AG04449 (cell line): ENCODE data around the gene CLK3.

Experiments
- CTCF ChIA-PET: fragments of 350-600 bp; formaldehyde crosslinking; extraction: SDS; loops from one replicate; lab custom pipeline; 2021; ENCODE audit warnings: antibody characterized with exemption; lab: Yijun Ruan, JAX
- POLR2A ChIA-PET: fragments of 400-600, 350-600 bp; formaldehyde crosslinking; extraction: SDS; loops from one replicate; lab custom pipeline; 2020; ENCODE audit warnings: antibody characterized with exemption, inconsistent platforms; lab: Yijun Ruan, JAX
- DNase-seq: peaks from one replicate; pipeline ENCODE4 v3.0.0-alpha.2; 2010; ENCODE audit warnings: low read depth, low spot score
- H3K4me3 ChIP-seq: 2 replicates; pipeline ENCODE4 v1.5.1; 2011; ENCODE audit warnings: low read depth, mild to moderate bottlenecking, control low read depth, low read length
- TF ChIP-seq, protein P1 (sequence below): IDR thresholded peaks from one replicate; pipeline ENCODE4 v1.5.1; 2011; ENCODE audit warnings: mild to moderate bottlenecking, moderate library complexity, low read length, control low read depth, inconsistent platforms; ENCODE audit not compliant: insufficient read depth; ENCODE audit errors: missing control alignments

CLK3 gene

DNA sequence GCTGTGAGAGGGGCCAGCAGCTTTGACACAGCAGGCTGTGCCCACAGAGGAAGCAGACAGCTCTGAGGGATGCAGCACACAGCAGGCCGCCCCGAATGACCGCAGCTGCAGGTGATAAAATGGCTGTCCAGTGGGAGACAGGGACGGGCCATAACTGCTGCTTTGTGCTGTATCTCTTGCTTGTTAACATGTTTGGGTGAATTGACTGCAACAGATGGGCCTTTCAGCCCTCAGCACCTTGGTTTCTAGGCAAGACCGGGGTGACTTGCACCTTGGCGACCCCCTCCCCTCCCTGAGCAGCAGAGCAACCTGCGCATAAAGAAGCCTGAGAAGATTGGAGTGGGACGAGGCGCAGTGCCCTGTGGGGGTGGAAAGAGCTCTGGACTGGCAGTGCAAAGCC, 36.6 kb upstream of the CLK3 start:
- POLR2A ChIA-PET = no interaction called here
- H3K4me3 ChIP-seq = no peak overlapping the region
- CTCF ChIA-PET = interaction anchor here (1.2 to 2.0 kb wide), 3 partner anchors 11 to 202 kb away, joined by 3 to 5 read pairs (median 4); no protein-coding TSS in a partner anchor
- no peak for DNase-seq
- TF ChIP-seq, protein P1, sequence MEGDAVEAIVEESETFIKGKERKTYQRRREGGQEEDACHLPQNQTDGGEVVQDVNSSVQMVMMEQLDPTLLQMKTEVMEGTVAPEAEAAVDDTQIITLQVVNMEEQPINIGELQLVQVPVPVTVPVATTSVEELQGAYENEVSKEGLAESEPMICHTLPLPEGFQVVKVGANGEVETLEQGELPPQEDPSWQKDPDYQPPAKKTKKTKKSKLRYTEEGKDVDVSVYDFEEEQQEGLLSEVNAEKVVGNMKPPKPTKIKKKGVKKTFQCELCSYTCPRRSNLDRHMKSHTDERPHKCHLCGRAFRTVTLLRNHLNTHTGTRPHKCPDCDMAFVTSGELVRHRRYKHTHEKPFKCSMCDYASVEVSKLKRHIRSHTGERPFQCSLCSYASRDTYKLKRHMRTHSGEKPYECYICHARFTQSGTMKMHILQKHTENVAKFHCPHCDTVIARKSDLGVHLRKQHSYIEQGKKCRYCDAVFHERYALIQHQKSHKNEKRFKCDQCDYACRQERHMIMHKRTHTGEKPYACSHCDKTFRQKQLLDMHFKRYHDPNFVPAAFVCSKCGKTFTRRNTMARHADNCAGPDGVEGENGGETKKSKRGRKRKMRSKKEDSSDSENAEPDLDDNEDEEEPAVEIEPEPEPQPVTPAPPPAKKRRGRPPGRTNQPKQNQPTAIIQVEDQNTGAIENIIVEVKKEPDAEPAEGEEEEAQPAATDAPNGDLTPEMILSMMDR = no peak

DNA sequence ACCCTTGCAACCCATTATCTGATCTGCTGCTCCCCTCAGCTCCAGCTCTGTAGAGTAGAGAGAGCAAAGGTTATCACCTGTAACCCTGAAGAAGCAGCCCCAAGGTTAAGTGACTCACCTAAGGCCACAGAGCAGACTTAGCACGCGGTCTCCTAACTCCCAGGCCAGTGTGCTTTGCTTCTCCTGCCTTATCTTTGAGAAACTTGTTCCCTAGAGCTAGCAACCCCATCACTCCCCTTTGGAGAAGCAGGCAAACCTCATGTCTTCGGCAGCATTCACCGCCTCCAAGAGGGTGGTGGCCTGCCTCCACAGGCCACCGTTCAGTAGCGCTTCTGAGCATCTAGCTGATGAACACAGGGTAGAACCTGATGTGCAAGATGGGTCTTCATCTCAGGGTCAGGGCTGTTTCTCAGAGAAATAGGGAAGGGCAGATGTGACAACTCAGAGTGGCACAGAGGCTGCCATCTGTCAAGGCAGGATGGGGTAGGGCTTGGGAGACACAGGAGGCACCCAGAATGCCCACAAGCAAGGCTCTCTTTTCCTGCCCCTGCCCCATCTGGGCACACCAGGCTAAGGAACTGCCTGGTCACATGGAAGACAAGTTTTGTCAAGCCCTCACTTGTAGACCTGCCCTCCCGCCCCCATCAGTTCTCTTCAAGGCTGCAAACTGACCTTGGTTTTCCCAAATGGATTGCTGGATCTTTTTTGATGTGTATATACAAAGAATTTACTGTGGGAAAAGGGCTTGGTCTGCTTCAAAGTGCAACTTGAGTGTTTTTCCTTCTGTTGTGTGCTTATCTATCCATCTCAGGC, 34.9 kb upstream of the CLK3 start:
- no peak overlapping the region for H3K4me3 ChIP-seq
- CTCF ChIA-PET = interaction anchor here (1.0 to 2.0 kb wide), 3 partner anchors 9 to 40 kb away, joined by 4 to 5 read pairs (median 4); no protein-coding TSS in a partner anchor
- POLR2A ChIA-PET = no interaction called here
- no peak for DNase-seq
- TF ChIP-seq, protein P1 = no peak

DNA sequence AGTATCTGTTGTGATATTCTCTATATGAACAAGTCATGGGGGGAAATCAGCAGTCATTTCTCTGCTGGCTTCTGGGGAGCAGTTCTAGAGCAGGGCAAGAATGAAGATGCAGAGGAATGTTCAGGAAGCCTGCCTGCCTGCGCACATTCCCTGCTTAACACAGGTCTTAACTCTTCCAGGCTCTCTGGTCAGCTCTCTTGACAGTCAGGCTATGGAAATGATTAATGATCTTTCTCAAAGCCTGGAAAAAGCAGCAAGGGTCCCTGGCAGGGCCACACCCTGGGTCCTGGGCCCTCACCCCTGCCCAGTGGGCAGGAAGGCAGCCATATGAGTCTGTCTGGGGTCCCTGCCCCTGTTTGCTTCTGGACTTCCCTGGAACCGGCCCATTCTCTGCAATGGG, 31.4 kb upstream of the CLK3 start:
- no peak for DNase-seq
- TF ChIP-seq, protein P1 = no peak
- POLR2A ChIA-PET = no interaction called here
- CTCF ChIA-PET = no interaction called here
- no peak overlapping the region for H3K4me3 ChIP-seq

DNA sequence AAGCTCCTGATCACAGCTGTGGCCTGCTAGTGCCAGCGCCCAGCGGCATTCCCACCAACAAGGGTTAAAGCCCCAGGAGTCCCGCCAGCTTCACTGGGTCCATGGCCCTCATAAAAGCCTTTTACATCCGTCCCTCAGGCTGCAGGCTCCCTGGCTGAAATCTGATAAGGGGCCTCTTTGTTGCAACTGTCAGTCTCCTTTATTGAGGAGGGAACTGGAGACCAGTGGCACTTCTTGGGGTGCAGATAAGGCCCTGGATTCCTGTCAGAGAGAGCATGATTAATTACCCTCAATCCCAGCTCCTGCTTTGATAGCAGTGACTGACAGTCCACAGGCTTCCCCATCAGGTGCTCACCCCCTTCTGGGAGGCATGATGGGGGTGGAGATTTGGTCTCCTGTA, 30.9 kb upstream of the CLK3 start:
- no peak overlapping the region for H3K4me3 ChIP-seq
- ChIA-PET CTCF (no interaction called here), POLR2A (no interaction called here)
- DNase-seq = no peak
- TF ChIP-seq, protein P1 = no peak

DNA sequence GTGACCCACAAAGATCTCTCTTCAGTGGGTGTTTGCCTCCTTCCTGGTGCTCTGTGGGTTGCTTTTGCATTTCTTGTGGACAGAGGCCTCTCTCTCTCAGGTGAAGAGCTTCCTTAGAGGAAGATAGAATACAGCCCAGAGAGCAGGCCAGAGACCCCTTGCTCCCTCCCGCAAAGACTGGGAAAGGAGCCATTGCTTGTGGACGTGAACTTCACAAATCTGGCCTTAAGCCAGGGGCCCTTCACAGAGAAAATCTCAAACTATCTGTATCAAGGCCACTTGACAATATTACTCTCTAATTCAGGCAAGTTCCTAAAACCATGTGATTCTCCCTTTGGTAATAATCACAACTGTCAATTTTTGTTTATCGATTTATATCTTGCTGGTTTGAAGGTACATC, 30.4 kb upstream of the CLK3 start:
- TF ChIP-seq, protein P1 = no peak
- CTCF ChIA-PET = no interaction called here
- POLR2A ChIA-PET = no interaction called here
- no peak overlapping the region for H3K4me3 ChIP-seq
- DNase-seq = no peak

DNA sequence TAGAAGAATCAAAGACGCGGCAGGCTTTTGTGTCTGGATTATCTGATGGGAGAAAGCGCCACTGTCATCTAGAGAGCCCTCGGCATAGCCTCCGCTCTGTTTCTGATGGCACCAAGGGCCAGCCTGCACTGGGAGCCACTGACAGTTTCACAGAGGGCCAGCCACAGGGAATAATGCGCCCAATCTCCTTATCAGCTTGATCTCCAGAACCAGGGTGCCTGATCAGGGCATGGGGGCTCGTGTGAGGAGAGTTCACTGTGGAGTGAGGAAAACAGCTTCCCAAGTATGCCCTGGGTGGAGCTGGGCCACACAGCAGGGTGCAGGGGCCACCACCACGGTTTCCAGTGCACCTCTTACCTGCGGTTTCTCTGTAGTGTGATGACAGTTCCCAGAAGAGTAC, 29.8 kb upstream of the CLK3 start:
- H3K4me3 ChIP-seq = no peak overlapping the region
- no peak for DNase-seq
- TF ChIP-seq, protein P1 = no peak
- POLR2A ChIA-PET = no interaction called here
- CTCF ChIA-PET = no interaction called here
